ENCODE measurements around the gene C6orf120. TPM values are rescaled to one million over a fixed set of nuclear protein-coding genes. Genes with fewer than 3 reads are reported as not detected.
A peak's percentile ranks its signal among the peaks of the same experiment; 100 is the strongest.

The C6orf120 gene
- total RNA-seq, 1 donor from 2014 or later: 42.9 TPM

GRCh38 chr6:169714178-169714577 is 12.3 kb downstream of the C6orf120 start:
- no peaks in the 10 kb centered on the region for H3K36me3 ChIP-seq (ENCODE audit: control insufficient read depth, insufficient read depth, low read length)
- H3K4me3 ChIP-seq (ENCODE audit: low read depth, low read length): no peak overlapping the region
- H3K27me3 ChIP-seq (ENCODE audit: control insufficient read depth, insufficient read depth, low read length): no peaks in the 10 kb centered on the region
- no peak for DNase-seq (ENCODE audit: low read depth)
- TF ChIP-seq CTCF (IDR thresholded peaks at IDR 0.05; ENCODE audit: insufficient read depth, low read length, poor library complexity, severe bottlenecking): no peak

- no peak for DNase-seq (ENCODE audit: low read depth)
- TF ChIP-seq CTCF (IDR thresholded peaks at IDR 0.05; ENCODE audit: insufficient read depth, low read length, poor library complexity, severe bottlenecking): no peak
- Histone ChIP-seq H3K27me3 (ENCODE audit: control insufficient read depth, insufficient read depth, low read length) (no peaks in the 10 kb centered on the region), H3K4me3 (ENCODE audit: low read depth, low read length) (no peak overlapping the region), H3K36me3 (ENCODE audit: control insufficient read depth, insufficient read depth, low read length) (no peaks in the 10 kb centered on the region)
These were observed 12.7 kb downstream of the C6orf120 start for GRCh38 chr6:169714595-169714994.

- TF ChIP-seq CTCF (IDR thresholded peaks at IDR 0.05; ENCODE audit: insufficient read depth, low read length, poor library complexity, severe bottlenecking): no peak
- Histone ChIP-seq H3K36me3 (ENCODE audit: control insufficient read depth, insufficient read depth, low read length) (no peaks in the 10 kb centered on the region), H3K27me3 (ENCODE audit: control insufficient read depth, insufficient read depth, low read length) (no peaks in the 10 kb centered on the region), H3K4me3 (ENCODE audit: low read depth, low read length) (no peak overlapping the region)
- DNase-seq (ENCODE audit: low read depth): no peak
These were observed 17.2 kb downstream of the C6orf120 start for GRCh38 chr6:169719117-169719516.

- H3K36me3 ChIP-seq (ENCODE audit: control insufficient read depth, insufficient read depth, low read length): no peaks in the 10 kb centered on the region
- no peaks in the 10 kb centered on the region for H3K27me3 ChIP-seq (ENCODE audit: control insufficient read depth, insufficient read depth, low read length)
- no peak for DNase-seq (ENCODE audit: low read depth)
- TF ChIP-seq CTCF (IDR thresholded peaks at IDR 0.05; ENCODE audit: insufficient read depth, low read length, poor library complexity, severe bottlenecking): no peak
- no peak overlapping the region for H3K4me3 ChIP-seq (ENCODE audit: low read depth, low read length)
These were observed 18.4 kb downstream of the C6orf120 start for GRCh38 chr6:169720207-169720855.

GRCh38 chr6:169722362-169723199 is 20.7 kb downstream of the C6orf120 start:
- TF ChIP-seq CTCF (IDR thresholded peaks at IDR 0.05; ENCODE audit: insufficient read depth, low read length, poor library complexity, severe bottlenecking): no peak
- Histone ChIP-seq H3K36me3 (ENCODE audit: control insufficient read depth, insufficient read depth, low read length) (no peaks in the 10 kb centered on the region), H3K27me3 (ENCODE audit: control insufficient read depth, insufficient read depth, low read length) (no peaks in the 10 kb centered on the region), H3K4me3 (ENCODE audit: low read depth, low read length) (peak overlapping the region; percentile 71)
- DNase-seq (ENCODE audit: low read depth): no peak
